ENCODE results near the gene PPARGC1A.

GRCh38 chr4:23774909-23775308, 114.9 kb downstream of the PPARGC1A start:
- TF ChIP-seq CTCF (IDR thresholded peaks at IDR 0.05) (no peak), ZFX (IDR thresholded peaks at IDR 0.05; ENCODE audit: borderline replicate concordance) (no peak)

All from 22Rv1 (cell line).